ENCODE results near the gene HHAT. TPM values are rescaled to one million over a fixed set of nuclear protein-coding genes. Genes with fewer than 3 reads are reported as not detected.

The HHAT gene
- total and polyA plus RNA-seq, 9 of the 15 experiments (the other 6 are each of a cell fraction or from before 2014, with no cell fraction given) = 0.07 to 0.16 (median 0.13) TPM; not detected in 1

DNA sequence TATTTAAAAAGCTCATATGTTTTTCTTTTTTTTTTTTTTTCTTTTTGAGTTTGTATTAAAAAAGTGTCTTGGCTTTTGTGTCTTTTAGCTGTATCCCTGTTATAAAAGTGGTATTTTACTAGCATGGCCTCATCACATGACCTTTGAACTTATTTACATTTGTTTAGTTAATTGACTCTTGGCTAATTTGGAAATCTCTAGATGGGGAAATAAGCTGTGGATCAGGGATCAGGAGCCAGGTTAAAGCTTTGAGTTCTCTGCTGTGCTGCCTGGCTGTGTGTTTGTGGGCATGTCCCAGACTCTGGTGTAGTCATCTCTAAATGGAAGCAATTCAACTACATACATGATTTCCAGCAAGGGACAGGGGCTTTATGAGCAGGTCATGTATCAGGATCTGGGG, 56.5 kb downstream of the HHAT start (continued):
- TF ChIP-seq, protein P1, sequence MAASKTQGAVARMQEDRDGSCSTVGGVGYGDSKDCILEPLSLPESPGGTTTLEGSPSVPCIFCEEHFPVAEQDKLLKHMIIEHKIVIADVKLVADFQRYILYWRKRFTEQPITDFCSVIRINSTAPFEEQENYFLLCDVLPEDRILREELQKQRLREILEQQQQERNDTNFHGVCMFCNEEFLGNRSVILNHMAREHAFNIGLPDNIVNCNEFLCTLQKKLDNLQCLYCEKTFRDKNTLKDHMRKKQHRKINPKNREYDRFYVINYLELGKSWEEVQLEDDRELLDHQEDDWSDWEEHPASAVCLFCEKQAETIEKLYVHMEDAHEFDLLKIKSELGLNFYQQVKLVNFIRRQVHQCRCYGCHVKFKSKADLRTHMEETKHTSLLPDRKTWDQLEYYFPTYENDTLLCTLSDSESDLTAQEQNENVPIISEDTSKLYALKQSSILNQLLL (CRISPR knock-in tag; IDR thresholded peaks at IDR 0.05; ENCODE audit: borderline replicate concordance) = no peak

DNA sequence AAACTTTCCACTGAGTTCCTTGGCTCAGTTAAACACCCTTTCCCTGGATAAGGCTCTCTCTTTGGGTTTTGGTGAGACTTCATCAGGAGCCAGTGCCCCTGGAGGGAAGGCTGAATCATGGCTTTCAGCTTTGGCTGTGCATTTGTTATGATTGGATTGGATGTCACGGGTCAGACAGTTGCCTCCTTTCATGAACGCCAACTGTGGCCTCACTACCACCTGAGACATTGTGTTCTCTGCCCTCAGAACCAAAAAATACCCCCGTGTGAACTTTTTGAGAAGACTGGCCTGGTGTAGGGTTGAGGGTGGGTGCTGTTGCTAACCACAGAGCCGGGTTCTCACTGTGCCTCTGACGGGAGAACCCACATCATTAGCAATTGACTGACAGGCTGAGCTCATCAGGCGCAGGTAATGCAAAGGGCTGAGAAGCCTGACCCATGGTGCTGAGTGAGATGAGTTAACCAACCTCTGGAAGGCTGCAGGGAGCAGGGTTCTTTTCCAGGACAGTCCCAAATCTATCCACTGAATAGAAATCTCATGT, 65.6 kb downstream of the HHAT start:
- Histone ChIP-seq H3K9ac (ENCODE audit: insufficient read depth in 1 of 2, low read depth in 2 of 2, low read length in 2 of 2) (no peak overlapping the region), H3K79me2 (ENCODE audit: control insufficient read depth, insufficient read depth, low read length) (no peaks in the 10 kb centered on the region), H3K4me2 (ENCODE audit: insufficient read depth, low read length) (no peak overlapping the region), H3K27ac (ENCODE audit: extremely low read depth, low read depth, low read length) (no peak overlapping the region), H3K4me3 (no peak overlapping the region), H4K20me1 (replicated peaks; ENCODE audit: control insufficient read depth, insufficient read depth, low read length) (no peaks in the 10 kb centered on the region), H3K27me3 (ENCODE audit: control insufficient read depth in 2 of 2, insufficient read depth in 2 of 2, low read length in 2 of 2) (no peaks in the 10 kb centered on the region), H2AFZ (ENCODE audit: low read depth, low read length) (no peak overlapping the region), H3K36me3 (ENCODE audit: control insufficient read depth, insufficient read depth, low read length) (no peaks in the 10 kb centered on the region), H3K4me1 (replicated peaks in 1 of 2; ENCODE audit: control insufficient read depth in 2 of 2, insufficient read depth in 2 of 2, low read length in 2 of 2) (no peaks in the 10 kb centered on the region), H3K9me3 (replicated peaks; ENCODE audit: control insufficient read depth, insufficient read depth, low read depth, low read length) (no peaks in the 10 kb centered on the region), H3K9me1 (ENCODE audit: control insufficient read depth, insufficient read depth, low read length) (no peaks in the 10 kb centered on the region)
- no peak for DNase-seq (ENCODE audit: extremely low read depth in 1 of 4, low spot score in 3 of 4)
- in situ Hi-C loops (cut with MboI) (no loop called here), intact Hi-C loops (cut with micrococcal nuclease) (no loop called here)
- TF ChIP-seq, protein P2, sequence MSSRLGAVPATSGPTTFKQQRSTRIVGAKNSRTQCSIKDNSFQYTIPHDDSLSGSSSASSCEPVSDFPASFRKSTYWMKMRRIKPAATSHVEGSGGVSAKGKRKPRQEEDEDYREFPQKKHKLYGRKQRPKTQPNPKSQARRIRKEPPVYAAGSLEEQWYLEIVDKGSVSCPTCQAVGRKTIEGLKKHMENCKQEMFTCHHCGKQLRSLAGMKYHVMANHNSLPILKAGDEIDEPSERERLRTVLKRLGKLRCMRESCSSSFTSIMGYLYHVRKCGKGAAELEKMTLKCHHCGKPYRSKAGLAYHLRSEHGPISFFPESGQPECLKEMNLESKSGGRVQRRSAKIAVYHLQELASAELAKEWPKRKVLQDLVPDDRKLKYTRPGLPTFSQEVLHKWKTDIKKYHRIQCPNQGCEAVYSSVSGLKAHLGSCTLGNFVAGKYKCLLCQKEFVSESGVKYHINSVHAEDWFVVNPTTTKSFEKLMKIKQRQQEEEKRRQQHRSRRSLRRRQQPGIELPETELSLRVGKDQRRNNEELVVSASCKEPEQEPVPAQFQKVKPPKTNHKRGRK (tag; IDR thresholded peaks at IDR 0.05) = no peak
- TF ChIP-seq, protein P3, sequence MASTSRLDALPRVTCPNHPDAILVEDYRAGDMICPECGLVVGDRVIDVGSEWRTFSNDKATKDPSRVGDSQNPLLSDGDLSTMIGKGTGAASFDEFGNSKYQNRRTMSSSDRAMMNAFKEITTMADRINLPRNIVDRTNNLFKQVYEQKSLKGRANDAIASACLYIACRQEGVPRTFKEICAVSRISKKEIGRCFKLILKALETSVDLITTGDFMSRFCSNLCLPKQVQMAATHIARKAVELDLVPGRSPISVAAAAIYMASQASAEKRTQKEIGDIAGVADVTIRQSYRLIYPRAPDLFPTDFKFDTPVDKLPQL (IDR thresholded peaks at IDR 0.05; ENCODE audit: extremely low read depth, insufficient read length) = no peak
- TF ChIP-seq SRSF7 (optimal IDR thresholded peaks at IDR 0.05; ENCODE audit: low read depth, low read length) = no peak
- TF ChIP-seq, protein P4, sequence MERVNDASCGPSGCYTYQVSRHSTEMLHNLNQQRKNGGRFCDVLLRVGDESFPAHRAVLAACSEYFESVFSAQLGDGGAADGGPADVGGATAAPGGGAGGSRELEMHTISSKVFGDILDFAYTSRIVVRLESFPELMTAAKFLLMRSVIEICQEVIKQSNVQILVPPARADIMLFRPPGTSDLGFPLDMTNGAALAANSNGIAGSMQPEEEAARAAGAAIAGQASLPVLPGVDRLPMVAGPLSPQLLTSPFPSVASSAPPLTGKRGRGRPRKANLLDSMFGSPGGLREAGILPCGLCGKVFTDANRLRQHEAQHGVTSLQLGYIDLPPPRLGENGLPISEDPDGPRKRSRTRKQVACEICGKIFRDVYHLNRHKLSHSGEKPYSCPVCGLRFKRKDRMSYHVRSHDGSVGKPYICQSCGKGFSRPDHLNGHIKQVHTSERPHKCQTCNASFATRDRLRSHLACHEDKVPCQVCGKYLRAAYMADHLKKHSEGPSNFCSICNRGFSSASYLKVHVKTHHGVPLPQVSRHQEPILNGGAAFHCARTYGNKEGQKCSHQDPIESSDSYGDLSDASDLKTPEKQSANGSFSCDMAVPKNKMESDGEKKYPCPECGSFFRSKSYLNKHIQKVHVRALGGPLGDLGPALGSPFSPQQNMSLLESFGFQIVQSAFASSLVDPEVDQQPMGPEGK (CRISPR knock-in tag; IDR thresholded peaks at IDR 0.05; ENCODE audit: borderline replicate concordance) = no peak
- TF ChIP-seq ZNF561 (CRISPR knock-in tag; conservative IDR thresholded peaks at IDR 0.05) = no peak
- no peak for TF ChIP-seq SMARCE1 (IDR thresholded peaks at IDR 0.05)
- no peak for TF ChIP-seq TBP (optimal IDR thresholded peaks at IDR 0.05; ENCODE audit: low read depth, low read length)
- no peak for TF ChIP-seq MEIS2 (IDR thresholded peaks at IDR 0.05; ENCODE audit: partially characterized antibody)
- TF ChIP-seq KAT2B (IDR thresholded peaks at IDR 0.05; ENCODE audit: low read depth, low read length) = no peak
- no peak for TF ChIP-seq KLF6 (CRISPR knock-in tag; IDR thresholded peaks at IDR 0.05; ENCODE audit: borderline replicate concordance)
- FAIRE-seq = no peak
- no peak for ATAC-seq
- ChIA-PET CTCF (ENCODE audit: low intra/inter-chr PET ratio) (no interaction called here), POLR2A (no interaction called here)
- 0% methylated on average over 6 of the region's 6 CpGs for WGBS (ENCODE audit: insufficient coverage, low coverage, missing lambda C conversion rate)
- no TSS peak for BruUV-seq (replicated peaks)
